K562 (cell line): ENCODE data around the gene TNNT1. TPM values are rescaled to one million over a fixed set of nuclear protein-coding genes. Genes with fewer than 3 reads are reported as not detected.

Experiments
- CHD4 ChIP-seq: fragments of 200-600 bp; sonication (generic); IDR thresholded peaks from 3 replicates; pipeline ENCODE4 v1.6.1; 2012; ENCODE audit warnings: low read depth, mild to moderate bottlenecking, mixed read lengths, low read length, inconsistent platforms; ENCODE audit not compliant: insufficient read depth, insufficient replicate concordance, poor library complexity, severe bottlenecking
- GTF2F1 ChIP-seq: IDR thresholded peaks from 2 replicates; pipeline ENCODE4 v1.6.1; 2011; ENCODE audit warnings: low read depth, low read length, improper control_type of control experiment
- MEIS2 ChIP-seq: fragments of 450-650 bp; IDR thresholded peaks from 2 replicates; pipeline ENCODE4 v1.6.1; 2014; ENCODE audit warnings: mild to moderate bottlenecking; ENCODE audit not compliant: partially characterized antibody
- MXI1 ChIP-seq: IDR thresholded peaks from 2 replicates; pipeline ENCODE4 v1.6.1; 2011; ENCODE audit warnings: low read depth, mild to moderate bottlenecking, improper control_type of control experiment, low read length
- NEUROD1 ChIP-seq: fragments of 150-350 bp; IDR thresholded peaks from 2 replicates; pipeline ENCODE4 v1.6.1; 2014; ENCODE audit warnings: borderline replicate concordance, low read length, low read depth; ENCODE audit not compliant: partially characterized antibody
- POLR2G ChIP-seq: fragments of 200-400 bp; formaldehyde crosslinking; IDR thresholded peaks from 2 replicates; pipeline ENCODE4 v1.6.1; 2017; ENCODE audit warnings: low read depth, mild to moderate bottlenecking, antibody characterized with exemption, low read length, moderate library complexity
- PTRF ChIP-seq: fragments of 450-650 bp; IDR thresholded peaks from 2 replicates; pipeline ENCODE4 v1.6.1; 2016; ENCODE audit warnings: mild to moderate bottlenecking, missing genetic modification characterization, missing compliant biosample characterization
- RBBP5 ChIP-seq: fragments of 200-600 bp; sonication (generic); IDR thresholded peaks from 2 replicates; pipeline ENCODE4 v1.6.1; 2012; ENCODE audit warnings: borderline replicate concordance, mild to moderate bottlenecking, low read length, control low read depth, inconsistent platforms; ENCODE audit not compliant: insufficient read depth, poor library complexity, severe bottlenecking
- RFX1 ChIP-seq: fragments of 450-650 bp; IDR thresholded peaks from 2 replicates; pipeline ENCODE4 v1.6.1; 2016; ENCODE audit warnings: mild to moderate bottlenecking, moderate library complexity
- SIX5 ChIP-seq, 2 experiments: IDR thresholded peaks; 2 replicates each; pipeline ENCODE4 v1.6.1; 2011; ENCODE audit warnings: low read length in 2 of 2, borderline replicate concordance in 1 of 2, low read depth in 1 of 2, mild to moderate bottlenecking in 1 of 2, moderate library complexity in 1 of 2; ENCODE audit not compliant: insufficient read depth in 1 of 2
- ZC3H8 ChIP-seq: fragments of 450-650 bp; IDR thresholded peaks from 2 replicates; pipeline ENCODE4 v1.6.1; 2017
- ZFX ChIP-seq: sonication (generic); formaldehyde crosslinking; IDR thresholded peaks from 2 replicates; pipeline ENCODE4 v1.8.0; 2022; ENCODE audit warnings: mild to moderate bottlenecking, missing genetic modification reagents, moderate library complexity
- ZKSCAN8 ChIP-seq: fragments of 200-800 bp; sonication (Bioruptor generic); IDR thresholded peaks from 2 replicates; pipeline ENCODE4 v1.6.1; 2016; ENCODE audit warnings: missing genetic modification characterization, missing compliant biosample characterization
- ZNF133 ChIP-seq: fragments of 250-450 bp; sonication (Bioruptor Pico); IDR thresholded peaks from 2 replicates; pipeline ENCODE4 v1.4.0; 2020; ENCODE audit warnings: mild to moderate bottlenecking
- polyA plus RNA-seq, 8 experiments: library from polyadenylated mRNA; depleted of rRNA in 4 of 8; stranded (reverse) in 5 of 8; unstranded in 3 of 8; fragments of >200 nt; fragmentation: Nextera tagmentation in 2 of 8; fragmentation: Illumina TruSeq in 1 of 8; extraction: Ambion mirVana in 2 of 8; extraction: Trizol in 1 of 8; gene quantifications; 2 replicates each; pipeline versions ENCODE4 v1.2.1 to v1.2.3, GENCODE V29; 2011 to 2014; ENCODE audit warnings: inconsistent platforms in 1 of 8, missing spikeins in 1 of 8
- total RNA-seq, 7 experiments: library from RNA; depleted of rRNA in 6 of 7; stranded (reverse); fragments of >200 nt in 6 of 7; fragmentation: Illumina TruSeq in 2 of 7; extraction: Trizol in 2 of 7; gene quantifications; 2 replicates each; pipeline versions ENCODE4 v1.2.1 to v1.2.3, GENCODE V29; 2011 to 2021; ENCODE audit warnings: low replicate concordance in 1 of 7
- TF ChIP-seq, protein P1 (sequence below), 2 experiments: fragments of 450-650 bp; IDR thresholded peaks; 2 replicates each; pipeline ENCODE4 v1.6.1; 2016; ENCODE audit warnings: mild to moderate bottlenecking in 2 of 2, borderline replicate concordance in 1 of 2, low read depth in 1 of 2, moderate library complexity in 1 of 2
- TF ChIP-seq, protein P2 (sequence below): fragments of 250-450 bp; sonication (Bioruptor Pico); IDR thresholded peaks from 2 replicates; pipeline ENCODE4 v1.8.0; 2022; ENCODE audit warnings: moderate library complexity, mild to moderate bottlenecking, inconsistent platforms
- TF ChIP-seq, protein P3 (sequence below): fragments of 200-800 bp; sonication (Bioruptor generic); IDR thresholded peaks from 2 replicates; pipeline ENCODE4 v1.6.1; 2017; ENCODE audit warnings: missing genetic modification characterization, missing compliant biosample characterization

Gene TNNT1
- total and polyA plus RNA-seq, 9 of the 15 experiments (the other 6 are each of a cell fraction or from before 2014, with no cell fraction given) = 31.8 to 390 (median 227) TPM

DNA sequence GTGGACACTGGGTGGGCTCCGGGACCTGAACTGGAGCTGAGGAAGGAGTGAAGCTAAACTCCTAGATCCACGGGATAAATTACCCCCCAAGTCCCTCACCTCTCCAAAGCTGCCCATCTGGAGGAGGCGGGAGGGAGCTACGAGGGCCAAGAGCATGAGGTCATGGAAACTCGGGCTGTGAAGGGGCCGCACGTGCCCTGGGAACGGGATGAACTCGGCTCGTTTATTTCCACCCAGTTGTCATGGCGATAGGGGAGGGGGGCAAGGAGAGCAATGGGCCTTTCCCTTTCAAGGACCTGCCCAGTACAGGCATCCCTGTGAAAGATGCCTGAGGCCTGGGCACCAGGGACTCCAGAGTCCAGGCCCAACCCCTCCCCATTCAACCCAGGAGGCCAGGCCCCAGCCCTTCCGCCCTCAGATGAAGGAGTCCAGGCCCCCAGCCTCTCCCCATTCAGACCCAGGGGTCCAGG lies 35.4 kb downstream of the TNNT1 start (continued):
- TF ChIP-seq, protein P1, sequence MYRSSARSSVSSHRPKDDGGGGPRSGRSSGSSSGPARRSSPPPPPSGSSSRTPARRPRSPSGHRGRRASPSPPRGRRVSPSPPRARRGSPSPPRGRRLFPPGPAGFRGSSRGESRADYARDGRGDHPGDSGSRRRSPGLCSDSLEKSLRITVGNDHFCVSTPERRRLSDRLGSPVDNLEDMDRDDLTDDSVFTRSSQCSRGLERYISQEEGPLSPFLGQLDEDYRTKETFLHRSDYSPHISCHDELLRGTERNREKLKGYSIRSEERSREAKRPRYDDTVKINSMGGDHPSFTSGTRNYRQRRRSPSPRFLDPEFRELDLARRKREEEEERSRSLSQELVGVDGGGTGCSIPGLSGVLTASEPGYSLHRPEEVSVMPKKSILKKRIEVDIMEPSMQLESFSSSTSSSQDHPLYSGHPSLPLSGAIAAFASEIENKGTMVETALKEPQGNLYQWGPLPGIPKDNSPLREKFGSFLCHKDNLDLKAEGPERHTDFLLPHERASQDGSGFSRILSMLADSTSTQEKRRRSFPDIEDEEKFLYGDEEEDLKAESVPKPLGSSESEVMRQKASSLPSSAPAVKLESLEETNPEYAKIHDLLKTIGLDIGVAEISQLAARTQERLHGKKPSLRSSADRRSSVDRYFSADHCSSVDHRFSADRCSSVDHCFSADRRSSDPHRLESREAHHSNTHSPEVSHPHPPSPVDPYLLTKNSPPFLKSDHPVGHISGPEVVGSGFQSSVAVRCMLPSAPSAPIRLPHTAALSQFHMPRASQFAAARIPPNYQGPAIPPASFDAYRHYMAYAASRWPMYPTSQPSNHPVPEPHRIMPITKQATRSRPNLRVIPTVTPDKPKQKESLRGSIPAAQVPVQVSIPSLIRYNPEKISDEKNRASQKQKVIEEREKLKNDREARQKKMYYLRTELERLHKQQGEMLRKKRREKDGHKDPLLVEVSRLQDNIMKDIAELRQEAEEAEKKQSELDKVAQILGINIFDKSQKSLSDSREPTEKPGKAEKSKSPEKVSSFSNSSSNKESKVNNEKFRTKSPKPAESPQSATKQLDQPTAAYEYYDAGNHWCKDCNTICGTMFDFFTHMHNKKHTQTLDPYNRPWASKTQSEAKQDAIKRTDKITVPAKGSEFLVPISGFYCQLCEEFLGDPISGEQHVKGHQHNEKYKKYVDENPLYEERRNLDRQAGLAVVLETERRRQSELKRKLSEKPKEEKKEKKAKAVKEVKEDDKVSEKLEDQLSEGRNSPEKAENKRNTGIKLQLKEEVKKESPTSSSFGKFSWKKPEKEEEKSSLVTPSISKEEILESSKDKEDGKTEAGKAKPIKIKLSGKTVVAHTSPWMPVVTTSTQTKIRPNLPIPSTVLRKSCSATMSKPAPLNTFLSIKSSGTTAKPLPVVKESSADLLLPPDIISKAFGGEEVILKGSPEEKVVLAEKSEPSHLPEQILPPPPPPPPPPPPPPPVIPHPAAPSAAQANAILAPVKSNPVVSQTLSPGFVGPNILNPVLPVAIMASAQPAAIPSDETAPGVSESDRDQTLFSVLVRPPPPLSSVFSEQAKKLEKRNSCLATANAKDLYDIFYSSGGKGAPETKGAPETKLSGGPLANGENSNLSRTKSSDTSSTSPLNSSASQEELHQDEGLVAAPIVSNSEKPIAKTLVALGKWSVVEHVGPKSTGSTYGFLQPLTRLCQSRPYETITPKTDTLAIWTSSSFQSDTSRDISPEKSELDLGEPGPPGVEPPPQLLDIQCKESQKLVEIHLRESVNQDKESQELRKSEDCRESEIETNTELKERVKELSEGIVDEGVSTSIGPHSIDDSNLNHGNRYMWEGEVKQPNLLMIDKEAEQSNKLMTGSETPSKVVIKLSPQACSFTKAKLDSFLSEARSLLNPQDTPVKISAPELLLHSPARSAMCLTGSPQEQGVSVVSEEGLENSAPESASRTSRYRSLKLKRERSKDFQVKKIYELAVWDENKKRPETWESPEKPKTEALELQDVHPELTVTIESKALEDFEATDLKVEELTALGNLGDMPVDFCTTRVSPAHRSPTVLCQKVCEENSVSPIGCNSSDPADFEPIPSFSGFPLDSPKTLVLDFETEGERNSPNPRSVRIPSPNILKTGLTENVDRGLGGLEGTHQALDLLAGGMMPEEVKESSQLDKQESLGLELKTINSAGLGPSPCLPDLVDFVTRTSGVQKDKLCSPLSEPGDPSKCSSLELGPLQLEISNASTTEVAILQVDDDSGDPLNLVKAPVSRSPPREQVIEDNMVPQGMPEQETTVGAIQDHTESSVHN (IDR thresholded peaks at IDR 0.05; ENCODE audit: borderline replicate concordance in 1 of 2, low read depth in 1 of 2) = no peak
- TF ChIP-seq MEIS2 (no peak), GTF2F1 (no peak), ZKSCAN8 (no peak), ZFX (CRISPR knock-in tag) (peak; percentile 31; the same call in 1 of the 2 replicates), CHD4 (no peak), NEUROD1 (peak; percentile 21), SIX5 (IDR thresholded peaks at IDR 0.05; ENCODE audit: borderline replicate concordance in 1 of 2, insufficient read depth in 1 of 2, low read depth in 1 of 2, low read length in 2 of 2) (no peak), ZC3H8 (no peak), RBBP5 (no peak), POLR2G (no peak), ZNF133 (CRISPR knock-in tag) (no peak), PTRF (no peak), RFX1 (peak; percentile 94), MXI1 (0 out of 2 replicates have a peak, but pooled peaks have one; percentile 46)
- TF ChIP-seq, protein P2, sequence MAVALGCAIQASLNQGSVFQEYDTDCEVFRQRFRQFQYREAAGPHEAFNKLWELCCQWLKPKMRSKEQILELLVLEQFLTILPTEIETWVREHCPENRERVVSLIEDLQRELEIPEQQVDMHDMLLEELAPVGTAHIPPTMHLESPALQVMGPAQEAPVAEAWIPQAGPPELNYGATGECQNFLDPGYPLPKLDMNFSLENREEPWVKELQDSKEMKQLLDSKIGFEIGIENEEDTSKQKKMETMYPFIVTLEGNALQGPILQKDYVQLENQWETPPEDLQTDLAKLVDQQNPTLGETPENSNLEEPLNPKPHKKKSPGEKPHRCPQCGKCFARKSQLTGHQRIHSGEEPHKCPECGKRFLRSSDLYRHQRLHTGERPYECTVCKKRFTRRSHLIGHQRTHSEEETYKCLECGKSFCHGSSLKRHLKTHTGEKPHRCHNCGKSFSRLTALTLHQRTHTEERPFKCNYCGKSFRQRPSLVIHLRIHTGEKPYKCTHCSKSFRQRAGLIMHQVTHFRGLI = no peak
- TF ChIP-seq, protein P3, sequence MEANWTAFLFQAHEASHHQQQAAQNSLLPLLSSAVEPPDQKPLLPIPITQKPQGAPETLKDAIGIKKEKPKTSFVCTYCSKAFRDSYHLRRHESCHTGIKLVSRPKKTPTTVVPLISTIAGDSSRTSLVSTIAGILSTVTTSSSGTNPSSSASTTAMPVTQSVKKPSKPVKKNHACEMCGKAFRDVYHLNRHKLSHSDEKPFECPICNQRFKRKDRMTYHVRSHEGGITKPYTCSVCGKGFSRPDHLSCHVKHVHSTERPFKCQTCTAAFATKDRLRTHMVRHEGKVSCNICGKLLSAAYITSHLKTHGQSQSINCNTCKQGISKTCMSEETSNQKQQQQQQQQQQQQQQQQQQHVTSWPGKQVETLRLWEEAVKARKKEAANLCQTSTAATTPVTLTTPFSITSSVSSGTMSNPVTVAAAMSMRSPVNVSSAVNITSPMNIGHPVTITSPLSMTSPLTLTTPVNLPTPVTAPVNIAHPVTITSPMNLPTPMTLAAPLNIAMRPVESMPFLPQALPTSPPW (CRISPR knock-in tag) = peak; percentile 95
